Measurements from ENCODE around the gene ABCA13. TPM values are rescaled to one million over a fixed set of nuclear protein-coding genes. Genes with fewer than 3 reads are reported as not detected.

The ABCA13 gene
- total RNA-seq, 1 donor from 2014 or later: not detected

DNA sequence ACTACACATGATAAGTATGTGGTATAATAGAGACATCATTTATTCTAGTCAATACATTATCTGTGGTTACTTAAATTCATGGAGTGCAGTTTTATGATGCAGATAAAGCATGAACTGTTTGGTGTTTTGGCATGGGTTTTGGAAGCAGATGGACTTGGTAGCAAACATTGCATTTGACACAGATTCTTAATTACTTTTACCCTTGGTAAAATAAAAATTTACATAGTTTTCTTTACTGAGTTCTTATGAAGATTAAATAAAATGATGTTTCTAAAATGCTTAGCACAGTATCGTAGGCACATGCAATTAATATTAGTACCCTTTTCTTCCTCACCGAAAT lies 92.0 kb downstream of the ABCA13 start:
- Mint-ChIP-seq H3K36me3 (no peaks in the 10 kb centered on the region), H3K4me3 (no peak overlapping the region), H3K27ac (no peak overlapping the region), H3K4me1 (no peaks in the 10 kb centered on the region), H3K27me3 (ENCODE audit: insufficient read depth, low read depth) (no peaks in the 10 kb centered on the region), H3K9me3 (peaks cover 2% of the 10 kb centered on the region)
- H3K27me3 ChIP-seq: no peaks in the 10 kb centered on the region
- H3K4me1 ChIP-seq: no peaks in the 10 kb centered on the region
- no peak for DNase-seq (ENCODE audit: low spot score)
- H2AFZ ChIP-seq (replicated peaks): no peak overlapping the region
- H3K9ac ChIP-seq: no peak overlapping the region
- H3K4me2 ChIP-seq: no peak overlapping the region
- H3K9me3 ChIP-seq (ENCODE audit: low read depth): no peaks in the 10 kb centered on the region
- no peaks in the 10 kb centered on the region for H4K20me1 ChIP-seq (ENCODE audit: low read depth)
- H3F3A ChIP-seq (ENCODE audit: low read depth): no peaks in the 10 kb centered on the region
- no peaks in the 10 kb centered on the region for H3K36me3 ChIP-seq
- H3K27ac ChIP-seq: no peak overlapping the region
- no peak overlapping the region for H3K4me3 ChIP-seq
- no peaks in the 10 kb centered on the region for H3K79me2 ChIP-seq (ENCODE audit: low read depth)
- TF ChIP-seq, protein P1, sequence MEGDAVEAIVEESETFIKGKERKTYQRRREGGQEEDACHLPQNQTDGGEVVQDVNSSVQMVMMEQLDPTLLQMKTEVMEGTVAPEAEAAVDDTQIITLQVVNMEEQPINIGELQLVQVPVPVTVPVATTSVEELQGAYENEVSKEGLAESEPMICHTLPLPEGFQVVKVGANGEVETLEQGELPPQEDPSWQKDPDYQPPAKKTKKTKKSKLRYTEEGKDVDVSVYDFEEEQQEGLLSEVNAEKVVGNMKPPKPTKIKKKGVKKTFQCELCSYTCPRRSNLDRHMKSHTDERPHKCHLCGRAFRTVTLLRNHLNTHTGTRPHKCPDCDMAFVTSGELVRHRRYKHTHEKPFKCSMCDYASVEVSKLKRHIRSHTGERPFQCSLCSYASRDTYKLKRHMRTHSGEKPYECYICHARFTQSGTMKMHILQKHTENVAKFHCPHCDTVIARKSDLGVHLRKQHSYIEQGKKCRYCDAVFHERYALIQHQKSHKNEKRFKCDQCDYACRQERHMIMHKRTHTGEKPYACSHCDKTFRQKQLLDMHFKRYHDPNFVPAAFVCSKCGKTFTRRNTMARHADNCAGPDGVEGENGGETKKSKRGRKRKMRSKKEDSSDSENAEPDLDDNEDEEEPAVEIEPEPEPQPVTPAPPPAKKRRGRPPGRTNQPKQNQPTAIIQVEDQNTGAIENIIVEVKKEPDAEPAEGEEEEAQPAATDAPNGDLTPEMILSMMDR (IDR thresholded peaks at IDR 0.05): no peak
- no peak for TF ChIP-seq EZH2 (IDR thresholded peaks at IDR 0.05)
- no peak for TF ChIP-seq EZH2phosphoT487 (IDR thresholded peaks at IDR 0.05)

DNA sequence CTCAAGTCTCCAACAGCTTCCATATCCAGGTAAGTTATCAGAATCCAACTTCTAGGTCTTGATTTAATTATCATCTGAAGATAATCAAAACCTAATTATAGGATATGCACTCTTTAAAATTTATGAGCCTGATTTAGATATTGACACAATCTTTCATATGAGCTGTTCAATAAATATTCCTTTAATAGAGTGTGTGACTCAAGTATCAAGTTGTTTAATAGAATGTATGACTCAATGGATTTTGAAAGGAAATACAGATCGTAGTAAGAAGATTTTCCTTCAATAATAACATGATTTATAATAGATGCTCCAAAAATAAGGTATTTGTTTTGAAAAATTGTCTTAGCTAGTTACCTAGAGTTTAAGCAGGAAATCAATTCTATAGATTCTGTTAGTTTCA lies 97.8 kb downstream of the ABCA13 start:
- no peak overlapping the region for H3K4me2 ChIP-seq
- no peaks in the 10 kb centered on the region for H4K20me1 ChIP-seq (ENCODE audit: low read depth)
- Mint-ChIP-seq H3K27me3 (ENCODE audit: insufficient read depth, low read depth) (no peaks in the 10 kb centered on the region), H3K4me1 (no peaks in the 10 kb centered on the region), H3K27ac (no peak overlapping the region), H3K9me3 (no peaks in the 10 kb centered on the region), H3K4me3 (no peak overlapping the region), H3K36me3 (no peaks in the 10 kb centered on the region)
- DNase-seq (ENCODE audit: low spot score): no peak
- H3F3A ChIP-seq (ENCODE audit: low read depth): no peaks in the 10 kb centered on the region
- no peak overlapping the region for H3K27ac ChIP-seq
- H3K9ac ChIP-seq: no peak overlapping the region
- H3K79me2 ChIP-seq (ENCODE audit: low read depth): no peaks in the 10 kb centered on the region
- TF ChIP-seq EZH2phosphoT487 (IDR thresholded peaks at IDR 0.05): no peak
- no peak for TF ChIP-seq EZH2 (IDR thresholded peaks at IDR 0.05)
- TF ChIP-seq, protein P1 (IDR thresholded peaks at IDR 0.05): no peak
- no peak overlapping the region for H3K4me3 ChIP-seq
- no peak overlapping the region for H2AFZ ChIP-seq (replicated peaks)
- no peaks in the 10 kb centered on the region for H3K36me3 ChIP-seq
- no peaks in the 10 kb centered on the region for H3K27me3 ChIP-seq
- H3K4me1 ChIP-seq: no peaks in the 10 kb centered on the region
- H3K9me3 ChIP-seq (ENCODE audit: low read depth): no peaks in the 10 kb centered on the region

DNA sequence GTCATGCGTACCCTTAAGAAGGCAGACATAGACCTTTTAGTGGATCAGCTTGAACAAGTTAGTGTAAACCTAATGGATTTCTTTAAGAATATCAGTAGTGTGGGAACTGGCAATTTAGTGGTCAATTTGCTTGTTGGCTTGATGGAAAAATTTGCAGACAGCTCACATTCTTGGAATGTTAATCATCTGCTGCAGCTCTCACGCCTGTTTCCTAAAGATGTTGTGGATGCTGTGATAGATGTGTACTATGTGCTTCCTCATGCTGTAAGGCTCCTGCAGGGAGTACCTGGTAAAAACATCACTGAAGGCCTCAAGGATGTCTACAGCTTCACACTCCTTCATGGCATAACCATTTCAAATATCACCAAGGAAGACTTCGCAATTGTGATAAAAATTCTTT lies 103.4 kb downstream of the ABCA13 start:
- Mint-ChIP-seq H3K9me3 (no peaks in the 10 kb centered on the region), H3K27ac (no peak overlapping the region), H3K4me1 (no peaks in the 10 kb centered on the region), H3K4me3 (no peak overlapping the region), H3K36me3 (no peaks in the 10 kb centered on the region), H3K27me3 (ENCODE audit: insufficient read depth, low read depth) (no peaks in the 10 kb centered on the region)
- H3K27ac ChIP-seq: no peak overlapping the region
- no peaks in the 10 kb centered on the region for H3K9me3 ChIP-seq (ENCODE audit: low read depth)
- no peak overlapping the region for H2AFZ ChIP-seq (replicated peaks)
- H3F3A ChIP-seq (ENCODE audit: low read depth): no peaks in the 10 kb centered on the region
- H3K9ac ChIP-seq: no peak overlapping the region
- H3K4me1 ChIP-seq: no peaks in the 10 kb centered on the region
- no peaks in the 10 kb centered on the region for H4K20me1 ChIP-seq (ENCODE audit: low read depth)
- no peak overlapping the region for H3K4me2 ChIP-seq
- H3K4me3 ChIP-seq: no peak overlapping the region
- no peaks in the 10 kb centered on the region for H3K36me3 ChIP-seq
- no peak for DNase-seq (ENCODE audit: low spot score)
- H3K27me3 ChIP-seq: no peaks in the 10 kb centered on the region
- no peaks in the 10 kb centered on the region for H3K79me2 ChIP-seq (ENCODE audit: low read depth)
- TF ChIP-seq, protein P1 (IDR thresholded peaks at IDR 0.05): no peak
- TF ChIP-seq EZH2 (IDR thresholded peaks at IDR 0.05) (no peak), EZH2phosphoT487 (IDR thresholded peaks at IDR 0.05) (no peak)

DNA sequence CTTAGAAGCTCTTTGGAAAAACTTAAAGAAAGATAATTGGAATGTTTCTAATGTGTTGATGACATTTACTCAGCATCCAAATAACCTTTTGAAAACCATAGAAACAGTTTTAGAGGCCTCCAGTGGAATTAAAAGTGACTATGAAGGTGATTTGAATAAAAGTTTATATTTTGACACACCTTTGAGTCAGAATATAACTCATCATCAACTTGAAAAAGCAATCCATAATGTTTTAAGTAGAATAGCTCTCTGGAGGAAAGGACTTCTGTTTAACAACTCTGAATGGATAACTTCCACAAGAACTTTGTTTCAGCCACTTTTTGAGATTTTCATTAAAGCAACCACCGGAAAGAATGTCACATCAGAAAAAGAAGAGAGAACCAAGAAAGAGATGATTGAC lies 108.2 kb downstream of the ABCA13 start:
- Mint-ChIP-seq H3K9me3 (no peaks in the 10 kb centered on the region), H3K27me3 (ENCODE audit: insufficient read depth, low read depth) (peaks cover 3% of the 10 kb centered on the region), H3K4me1 (no peaks in the 10 kb centered on the region), H3K4me3 (no peak overlapping the region), H3K27ac (no peak overlapping the region), H3K36me3 (no peaks in the 10 kb centered on the region)
- H4K20me1 ChIP-seq (ENCODE audit: low read depth): no peaks in the 10 kb centered on the region
- no peaks in the 10 kb centered on the region for H3K36me3 ChIP-seq
- no peak for DNase-seq (ENCODE audit: low spot score)
- no peaks in the 10 kb centered on the region for H3K27me3 ChIP-seq
- H3F3A ChIP-seq (ENCODE audit: low read depth): no peaks in the 10 kb centered on the region
- H3K9me3 ChIP-seq (ENCODE audit: low read depth): no peaks in the 10 kb centered on the region
- H3K4me1 ChIP-seq: no peaks in the 10 kb centered on the region
- H3K9ac ChIP-seq: no peak overlapping the region
- no peak overlapping the region for H2AFZ ChIP-seq (replicated peaks)
- no peaks in the 10 kb centered on the region for H3K79me2 ChIP-seq (ENCODE audit: low read depth)
- H3K4me2 ChIP-seq: no peak overlapping the region
- H3K27ac ChIP-seq: no peak overlapping the region
- no peak for TF ChIP-seq EZH2 (IDR thresholded peaks at IDR 0.05)
- TF ChIP-seq, protein P1 (IDR thresholded peaks at IDR 0.05): no peak
- TF ChIP-seq EZH2phosphoT487 (IDR thresholded peaks at IDR 0.05): no peak
- H3K4me3 ChIP-seq: no peak overlapping the region

All from neural progenitor cell (in vitro differentiated cells).